ENCODE measurements around the gene TMEM132C. TPM values are rescaled to one million over a fixed set of nuclear protein-coding genes. Genes with fewer than 3 reads are reported as not detected.

The TMEM132C gene
- polyA plus RNA-seq, 1 of the 3 experiments (the other 2 are of a cell fraction): not detected

GRCh38 chr12:128617304-128617833, 350.4 kb downstream of the TMEM132C start:
- POLR2A ChIA-PET: no interaction called here

GRCh38 chr12:128619263-128619662, 352.3 kb downstream of the TMEM132C start:
- H3K36me3 ChIP-seq (replicated peaks in 1 of 2; ENCODE audit: control insufficient read depth in 1 of 2, insufficient read depth in 2 of 2, low read length in 1 of 2): no peaks in the 10 kb centered on the region
- H3K27me3 ChIP-seq (ENCODE audit: insufficient read depth): no peaks in the 10 kb centered on the region
- no peaks in the 10 kb centered on the region for H3K9me3 ChIP-seq
- 7% methylated on average over 7 of the region's 8 CpGs for WGBS (ENCODE audit: low lambda C conversion rate)
- no peaks in the 10 kb centered on the region for H4K20me1 ChIP-seq (ENCODE audit: insufficient read depth)
- H3K4me3 ChIP-seq (ENCODE audit: low read depth in 2 of 2, low read length in 1 of 2): no peak overlapping the region
- no peaks in the 10 kb centered on the region for H3K9me2 ChIP-seq
- H3K4me2 ChIP-seq: no peak overlapping the region
- no peaks in the 10 kb centered on the region for H3F3A ChIP-seq (replicated peaks; ENCODE audit: insufficient read depth)
- no peaks in the 10 kb centered on the region for H3K79me2 ChIP-seq (ENCODE audit: insufficient read depth)
- TF ChIP-seq MAX (IDR thresholded peaks at IDR 0.05; ENCODE audit: low read depth): no peak
- no peak for TF ChIP-seq ELF1 (IDR thresholded peaks at IDR 0.05)
- no peak for TF ChIP-seq POLR2AphosphoS5 (IDR thresholded peaks at IDR 0.05; ENCODE audit: low read depth, low read length)
- TF ChIP-seq RXRA (IDR thresholded peaks at IDR 0.05; ENCODE audit: borderline replicate concordance, low read depth): no peak
- no peak for TF ChIP-seq PBX3 (IDR thresholded peaks at IDR 0.05)
- no peak for TF ChIP-seq RCOR1 (IDR thresholded peaks at IDR 0.05; ENCODE audit: low read length)
- no peak for TF ChIP-seq ZBTB33 (IDR thresholded peaks at IDR 0.05; ENCODE audit: borderline replicate concordance, low read depth)
- TF ChIP-seq RFX5 (IDR thresholded peaks at IDR 0.05; ENCODE audit: low read length): no peak
- no peak for TF ChIP-seq MEF2A (IDR thresholded peaks at IDR 0.05; ENCODE audit: borderline replicate concordance, low read depth)
- TF ChIP-seq CHD2 (IDR thresholded peaks at IDR 0.05; ENCODE audit: low read length, partially characterized antibody): no peak
- no peak for TF ChIP-seq RAD21 (IDR thresholded peaks at IDR 0.05; ENCODE audit: low read length)
- TF ChIP-seq FOSL2 (IDR thresholded peaks at IDR 0.05; ENCODE audit: borderline replicate concordance, low read depth): no peak
- no peak for TF ChIP-seq EP300 (IDR thresholded peaks at IDR 0.05; ENCODE audit: borderline replicate concordance in 1 of 2, low read depth in 1 of 2, low read length in 1 of 2)
- POLR2A ChIA-PET: no interaction called here
- H2AFZ ChIP-seq (ENCODE audit: low read depth): no peak overlapping the region
- no peak for DNase-seq
- CTCF ChIA-PET: interaction anchor here (1.1 kb wide), 1 partner anchor 25 kb away, joined by 3 read pairs; no protein-coding TSS in a partner anchor
- no peaks in the 10 kb centered on the region for H3K4me1 ChIP-seq (ENCODE audit: control insufficient read depth in 1 of 2, insufficient read depth in 2 of 2, low read depth in 1 of 2, low read length in 1 of 2)
- H3K27ac ChIP-seq (ENCODE audit: low read depth in 2 of 2, low read length in 1 of 2): no peak overlapping the region
- no peak overlapping the region for H3K9ac ChIP-seq

More at GRCh38 chr12:128617304-128617833, 350.4 kb downstream of the TMEM132C start:
- Histone ChIP-seq H3K4me1 (ENCODE audit: control insufficient read depth in 1 of 2, insufficient read depth in 2 of 2, low read depth in 1 of 2, low read length in 1 of 2) (no peaks in the 10 kb centered on the region), H3K9ac (no peak overlapping the region), H3K4me2 (no peak overlapping the region), H3K27me3 (ENCODE audit: insufficient read depth) (no peaks in the 10 kb centered on the region), H4K20me1 (ENCODE audit: insufficient read depth) (no peaks in the 10 kb centered on the region), H2AFZ (ENCODE audit: low read depth) (no peak overlapping the region), H3K9me3 (no peaks in the 10 kb centered on the region), H3K36me3 (replicated peaks in 1 of 2; ENCODE audit: control insufficient read depth in 1 of 2, insufficient read depth in 2 of 2, low read length in 1 of 2) (no peaks in the 10 kb centered on the region), H3K4me3 (ENCODE audit: low read depth in 2 of 2, low read length in 1 of 2) (no peak overlapping the region), H3K27ac (ENCODE audit: low read depth in 2 of 2, low read length in 1 of 2) (no peak overlapping the region), H3F3A (replicated peaks; ENCODE audit: insufficient read depth) (no peaks in the 10 kb centered on the region), H3K79me2 (ENCODE audit: insufficient read depth) (no peaks in the 10 kb centered on the region), H3K9me2 (no peaks in the 10 kb centered on the region)
- no peak for DNase-seq
- TF ChIP-seq NRF1 (IDR thresholded peaks at IDR 0.05; ENCODE audit: low read depth, low read length): no peak
- TF ChIP-seq GABPA (IDR thresholded peaks at IDR 0.05; ENCODE audit: low read depth): no peak
- TF ChIP-seq MXI1 (IDR thresholded peaks at IDR 0.05; ENCODE audit: low read depth, low read length): no peak
- TF ChIP-seq MAX (IDR thresholded peaks at IDR 0.05; ENCODE audit: low read depth): no peak
- TF ChIP-seq TCF12 (IDR thresholded peaks at IDR 0.05): no peak
- no peak for TF ChIP-seq POLR2AphosphoS5 (IDR thresholded peaks at IDR 0.05; ENCODE audit: low read depth, low read length)
- no peak for TF ChIP-seq SMC3 (IDR thresholded peaks at IDR 0.05; ENCODE audit: low read depth, low read length)
- no peak for TF ChIP-seq EZH2phosphoT487 (IDR thresholded peaks at IDR 0.05; ENCODE audit: borderline replicate concordance, low read depth)
- no peak for TF ChIP-seq USF1 (IDR thresholded peaks at IDR 0.05; ENCODE audit: borderline replicate concordance, low read depth)
- no peak for TF ChIP-seq ELF1 (IDR thresholded peaks at IDR 0.05)
- no peak for TF ChIP-seq YY1 (IDR thresholded peaks at IDR 0.05; ENCODE audit: low read depth)
- TF ChIP-seq EP300 (IDR thresholded peaks at IDR 0.05; ENCODE audit: borderline replicate concordance in 1 of 2, low read depth in 1 of 2, low read length in 1 of 2): no peak
- no peak for TF ChIP-seq RXRA (IDR thresholded peaks at IDR 0.05; ENCODE audit: borderline replicate concordance, low read depth)
- no peak for TF ChIP-seq TAF1 (IDR thresholded peaks at IDR 0.05; ENCODE audit: borderline replicate concordance, low read depth, low read length)
- WGBS (ENCODE audit: low lambda C conversion rate): 13% methylated on average over 2 of the region's 2 CpGs
- CTCF ChIA-PET: interaction anchor here (0.6 kb wide), 1 partner anchor 10 kb away, joined by 3 read pairs; no protein-coding TSS in a partner anchor

Measured in SK-N-SH (cell line).